Measurements from ENCODE around the gene APP. TPM values are rescaled to one million over a fixed set of nuclear protein-coding genes. Genes with fewer than 3 reads are reported as not detected.

APP gene
- total and polyA plus RNA-seq, 7 donors = 71.7 to 355 (median 270) TPM

- 94 to 98% methylated on average over 4 of the region's 4 CpGs for WGBS, 2 donors
Observed at GRCh38 chr21:25872271-25872670, 298.3 kb downstream of the APP start.

GRCh38 chr21:25871566-25871965, 299.0 kb downstream of the APP start:
- 94 to 97% methylated on average over 3 of the region's 3 CpGs for WGBS, 2 donors
- Histone ChIP-seq H3K4me1 (no peaks in the 10 kb centered on the region), H3K27ac (no peak overlapping the region), H3K36me3 (no peaks in the 10 kb centered on the region), H3K9me3 (no peaks in the 10 kb centered on the region), H3K27me3 (no peaks in the 10 kb centered on the region), H3K4me3 (no peak overlapping the region)
- no peak for DNase-seq
- intact Hi-C loops (cut with DNase I) = no loop called here
- no peak for TF ChIP-seq POLR2AphosphoS5 (IDR thresholded peaks at IDR 0.05)
- TF ChIP-seq POLR2A (IDR thresholded peaks at IDR 0.05) = no peak
- no peak for TF ChIP-seq CTCF (IDR thresholded peaks at IDR 0.05)
- TF ChIP-seq EP300 (IDR thresholded peaks at IDR 0.05) = no peak

More at GRCh38 chr21:25872271-25872670, 298.3 kb downstream of the APP start:
- no peak for DNase-seq
- TF ChIP-seq EP300 (IDR thresholded peaks at IDR 0.05) (no peak), POLR2AphosphoS5 (IDR thresholded peaks at IDR 0.05) (no peak), CTCF (IDR thresholded peaks at IDR 0.05) (no peak), POLR2A (IDR thresholded peaks at IDR 0.05) (no peak)
- Histone ChIP-seq H3K36me3 (no peaks in the 10 kb centered on the region), H3K27ac (no peak overlapping the region), H3K4me1 (no peaks in the 10 kb centered on the region), H3K4me3 (no peak overlapping the region), H3K27me3 (no peaks in the 10 kb centered on the region), H3K9me3 (no peaks in the 10 kb centered on the region)
- intact Hi-C loops (cut with DNase I) = no loop called here

DNA sequence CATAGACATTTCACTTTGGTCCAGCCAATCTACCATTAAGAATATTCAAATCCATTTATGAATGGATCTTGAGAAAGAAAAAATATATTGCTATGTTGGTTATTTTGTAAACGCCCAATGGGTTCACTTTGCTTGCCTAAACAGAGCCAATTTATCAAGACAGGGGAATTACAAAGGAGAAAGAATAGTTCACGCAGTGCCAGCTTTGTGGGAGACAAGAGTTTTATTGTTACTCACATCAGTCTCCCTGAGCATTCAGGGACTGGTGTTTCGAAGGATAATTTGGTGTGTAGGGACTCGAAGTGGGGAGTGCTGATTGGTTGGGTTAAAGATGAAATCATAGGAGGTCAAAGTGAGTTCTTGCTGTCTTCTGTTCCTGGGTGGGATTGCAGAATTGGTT, 300.5 kb downstream of the APP start:
- TF ChIP-seq POLR2AphosphoS5 (IDR thresholded peaks at IDR 0.05) (no peak), POLR2A (IDR thresholded peaks at IDR 0.05) (no peak), CTCF (IDR thresholded peaks at IDR 0.05) (no peak), EP300 (IDR thresholded peaks at IDR 0.05) (no peak)
- Histone ChIP-seq H3K9me3 (no peaks in the 10 kb centered on the region), H3K27ac (no peak overlapping the region), H3K36me3 (no peaks in the 10 kb centered on the region), H3K4me3 (no peak overlapping the region), H3K4me1 (no peaks in the 10 kb centered on the region), H3K27me3 (no peaks in the 10 kb centered on the region)
- no peak for DNase-seq
- WGBS, 2 donors = 79 to 91% methylated on average over 4 of the region's 4 CpGs
- intact Hi-C loops (cut with DNase I) = no loop called here

DNA sequence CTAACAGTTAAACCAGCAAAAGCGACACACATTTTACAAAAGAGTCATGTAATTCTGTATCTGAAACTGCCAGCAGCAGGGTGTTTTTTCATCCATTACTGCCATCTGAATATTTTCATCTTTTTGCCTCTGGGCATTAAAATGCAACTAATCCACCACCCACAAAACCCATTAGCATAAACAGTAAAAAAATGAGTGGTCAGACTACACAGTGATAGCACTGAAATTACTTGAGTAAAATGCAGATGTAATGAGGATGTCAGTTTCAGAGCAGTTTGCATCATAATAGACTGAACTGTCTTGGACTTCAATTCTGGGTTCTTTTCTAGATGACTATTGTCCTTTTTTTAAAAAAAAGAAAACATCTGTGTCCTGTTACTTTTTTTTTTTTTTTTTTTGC, 303.5 kb downstream of the APP start:
- H3K9me3 ChIP-seq = no peaks in the 10 kb centered on the region
- peaks cover 0 to 4% (median 0%) of the 10 kb centered on the region in 4 donors for H3K4me1 ChIP-seq
- H3K36me3 ChIP-seq = no peaks in the 10 kb centered on the region
- intact Hi-C loops (cut with DNase I) = no loop called here
- DNase-seq = no peak
- WGBS, 2 donors = 92 to 95% methylated on average over 1 of the region's 1 CpG
- no peak overlapping the region for H3K27ac ChIP-seq
- TF ChIP-seq POLR2A (IDR thresholded peaks at IDR 0.05) = no peak
- TF ChIP-seq POLR2AphosphoS5 (IDR thresholded peaks at IDR 0.05) = no peak
- TF ChIP-seq EP300 (IDR thresholded peaks at IDR 0.05) = no peak
- no peak for TF ChIP-seq CTCF (IDR thresholded peaks at IDR 0.05)
- no peaks in the 10 kb centered on the region for H3K27me3 ChIP-seq
- H3K4me3 ChIP-seq = no peak overlapping the region

DNA sequence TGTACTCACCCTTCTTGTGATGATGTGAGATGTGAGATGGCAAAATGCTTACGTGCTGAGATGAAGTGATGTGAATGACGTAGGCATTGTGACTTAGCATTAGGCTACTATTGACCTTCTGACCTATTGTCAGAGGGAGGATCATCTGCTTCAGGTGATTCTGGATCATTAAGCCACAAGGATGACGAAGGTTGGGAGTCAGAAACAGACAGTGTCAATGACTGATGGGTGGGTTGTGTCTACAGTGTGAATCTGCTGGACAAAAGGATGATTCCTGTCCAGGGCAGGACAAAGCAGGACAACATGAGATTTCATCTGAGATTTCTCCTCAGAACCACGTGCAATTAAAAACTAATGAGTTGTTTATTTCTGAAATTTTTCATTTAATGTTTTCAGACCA, 306.8 kb downstream of the APP start:
- H3K27ac ChIP-seq = no peak overlapping the region
- no peaks in the 10 kb centered on the region for H3K9me3 ChIP-seq
- TF ChIP-seq CTCF (IDR thresholded peaks at IDR 0.05) (no peak), POLR2A (IDR thresholded peaks at IDR 0.05) (no peak), POLR2AphosphoS5 (IDR thresholded peaks at IDR 0.05) (no peak), EP300 (IDR thresholded peaks at IDR 0.05) (no peak)
- no peak for DNase-seq
- H3K4me3 ChIP-seq = no peak overlapping the region
- peaks cover 0 to 6% (median 2%) of the 10 kb centered on the region in 4 donors for H3K4me1 ChIP-seq
- H3K36me3 ChIP-seq = no peaks in the 10 kb centered on the region
- 78 to 84% methylated on average over 4 of the region's 4 CpGs for WGBS, 2 donors
- no peaks in the 10 kb centered on the region for H3K27me3 ChIP-seq
- intact Hi-C loops (cut with DNase I) = loop anchor here (2.0 to 5.0 kb wide), 2 partner anchors 73 to 256 kb away; partner anchors contain the start of gene MRPL39
